K562 (cell line): Measurements from ENCODE around the gene AIFM3. TPM values are rescaled to one million over a fixed set of nuclear protein-coding genes. Genes with fewer than 3 reads are reported as not detected.
A peak's percentile ranks its signal among the peaks of the same experiment; 100 is the strongest.

Experiments used
- CEBPZ ChIP-seq: fragments of 150-350 bp; IDR thresholded peaks from 2 replicates; pipeline ENCODE4 v1.6.1; 2014; ENCODE audit warnings: low read depth, mild to moderate bottlenecking, low read length, borderline replicate concordance
- MED1 ChIP-seq: sonication (generic); formaldehyde crosslinking; IDR thresholded peaks from 2 replicates; pipeline ENCODE4 v1.8.1; 2023; ENCODE audit warnings: missing genetic modification reagents, borderline replicate concordance
- MGA ChIP-seq: fragments of 450-650 bp; IDR thresholded peaks from 2 replicates; pipeline ENCODE4 v1.6.1; 2016; ENCODE audit warnings: mild to moderate bottlenecking, moderate library complexity
- MTA3 ChIP-seq: fragments of 450-650 bp; formaldehyde crosslinking; IDR thresholded peaks from 2 replicates; pipeline ENCODE4 v1.6.1; 2017; ENCODE audit warnings: mild to moderate bottlenecking, borderline replicate concordance
- NFIX ChIP-seq: fragments of 250-450 bp; sonication (Bioruptor Pico); IDR thresholded peaks from 2 replicates; pipeline ENCODE4 v1.4.0; 2020; ENCODE audit warnings: low read depth, mild to moderate bottlenecking, moderate library complexity
- PHB ChIP-seq: fragments of 250-450 bp; sonication (Bioruptor Pico); IDR thresholded peaks from 2 replicates; pipeline ENCODE4 v1.5.0; 2021
- POLR2B ChIP-seq: fragments of 450-650 bp; IDR thresholded peaks from 2 replicates; pipeline ENCODE4 v1.6.1; 2018; ENCODE audit warnings: low read depth; ENCODE audit not compliant: partially characterized antibody
- POLR2H ChIP-seq: IDR thresholded peaks from 2 replicates; pipeline ENCODE4 v1.6.1; 2016; ENCODE audit warnings: missing genetic modification characterization, low read depth, mild to moderate bottlenecking, control low read depth, missing compliant biosample characterization, moderate library complexity
- XRCC3 ChIP-seq: fragments of 450-650 bp; IDR thresholded peaks from 2 replicates; pipeline ENCODE4 v1.6.1; 2017; ENCODE audit warnings: mild to moderate bottlenecking, moderate library complexity
- ZNF165 ChIP-seq: fragments of 250-450 bp; sonication (Bioruptor Pico); IDR thresholded peaks from 2 replicates; pipeline ENCODE4 v1.4.0; 2020; ENCODE audit warnings: borderline replicate concordance
- ZNF449 ChIP-seq: fragments of 250-450 bp; sonication (Bioruptor Pico); IDR thresholded peaks from 2 replicates; pipeline ENCODE4 v1.8.0; 2022; ENCODE audit warnings: moderate library complexity, mild to moderate bottlenecking, inconsistent platforms
- polyA plus RNA-seq, 8 experiments: library from polyadenylated mRNA; depleted of rRNA in 4 of 8; stranded (reverse) in 5 of 8; unstranded in 3 of 8; fragments of >200 nt; fragmentation: Nextera tagmentation in 2 of 8; fragmentation: Illumina TruSeq in 1 of 8; extraction: Ambion mirVana in 2 of 8; extraction: Trizol in 1 of 8; gene quantifications; 2 replicates each; pipeline versions ENCODE4 v1.2.1 to v1.2.3, GENCODE V29; 2011 to 2014; ENCODE audit warnings: inconsistent platforms in 1 of 8, missing spikeins in 1 of 8
- total RNA-seq, 7 experiments: library from RNA; depleted of rRNA in 6 of 7; stranded (reverse); fragments of >200 nt in 6 of 7; fragmentation: Illumina TruSeq in 2 of 7; extraction: Trizol in 2 of 7; gene quantifications; 2 replicates each; pipeline versions ENCODE4 v1.2.1 to v1.2.3, GENCODE V29; 2011 to 2021; ENCODE audit warnings: low replicate concordance in 1 of 7

The AIFM3 gene
- total and polyA plus RNA-seq, 9 of the 15 experiments (the other 6 are each of a cell fraction or from before 2014, with no cell fraction given) = 0.03 to 0.20 (median 0.07) TPM; not detected in 1

GRCh38 chr22:20981787-20982562, 14.9 kb downstream of the AIFM3 start, which contains the start of gene LZTR1 (continued):
- TF ChIP-seq MGA (no peak), XRCC3 (no peak), MTA3 (no peak), NFIX (no peak), POLR2B (no peak), ZNF449 (CRISPR knock-in tag) (peak; percentile 94), ZNF165 (CRISPR knock-in tag) (peak; percentile 97), CEBPZ (peak; percentile 56; the same call in 1 of the 2 replicates), MED1 (CRISPR knock-in tag) (no peak), POLR2H (tag) (no peak), PHB (CRISPR knock-in tag) (peak; percentile 96)
